Ammon's horn (tissue), 1 donor: ENCODE data around the gene HNRNPF.
"Not testable (repeated sequence)": the region's sequence is repeated elsewhere in the genome, so short reads cannot be mapped to it uniquely, and the experiment has no call there.

Source experiments
- DNase-seq: peaks from one replicate; pipeline ENCODE4 v3.0.0-alpha.2; 2016; ENCODE audit warnings: low spot score

The HNRNPF gene

GRCh38 chr10:43396061-43396927, 12.7 kb downstream of the HNRNPF start:
- DNase-seq = peak; percentile 74

DNA sequence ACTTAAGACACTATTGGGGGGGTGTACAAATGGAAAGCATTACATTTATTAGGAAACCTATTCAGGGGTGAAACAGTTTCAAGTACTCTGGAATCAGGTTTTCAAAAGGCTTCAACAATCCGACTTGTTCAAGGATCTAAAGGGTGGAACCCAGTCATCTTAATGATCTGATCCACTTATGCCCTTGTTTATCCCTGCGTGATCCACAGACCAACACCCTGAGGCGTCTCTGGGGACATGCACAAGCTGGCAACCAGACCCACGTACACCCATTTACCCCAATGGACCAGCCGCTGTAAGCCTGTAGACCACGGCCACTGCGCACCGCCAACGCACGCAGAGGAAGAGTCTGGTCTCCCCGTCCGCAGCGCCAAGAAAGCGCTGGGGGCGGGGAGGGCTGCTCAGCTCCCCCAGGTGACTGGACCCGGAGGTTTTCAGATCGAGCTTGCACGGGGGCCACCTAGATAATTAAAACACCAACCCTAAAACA, 13.4 kb downstream of the HNRNPF start:
- no peak for DNase-seq

DNA sequence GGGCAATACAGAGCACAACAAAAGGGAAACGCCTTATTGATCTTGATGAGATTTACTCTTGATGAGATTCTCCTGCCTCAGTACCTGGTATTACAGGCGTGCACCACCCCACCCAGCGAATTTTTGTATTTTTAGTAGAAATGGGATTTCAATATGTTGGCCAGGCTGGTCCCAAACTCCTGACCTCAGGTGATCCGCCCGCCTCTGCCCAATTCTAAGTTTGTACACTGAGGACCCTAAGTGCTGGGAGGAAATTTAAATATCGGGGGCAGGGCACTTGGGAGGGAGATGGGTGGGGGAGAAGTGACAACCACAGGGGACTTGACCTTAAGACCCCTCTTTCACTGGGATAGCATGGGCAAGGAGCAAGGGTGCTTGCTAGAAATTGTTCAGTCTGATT, 14.1 kb downstream of the HNRNPF start:
- no peak for DNase-seq

- DNase-seq = no peak
These were observed 15.2 kb downstream of the HNRNPF start for GRCh38 chr10:43393606-43394360.

- not testable (repeated sequence) for DNase-seq
These were observed 15.8 kb downstream of the HNRNPF start for GRCh38 chr10:43393186-43393585.

DNA sequence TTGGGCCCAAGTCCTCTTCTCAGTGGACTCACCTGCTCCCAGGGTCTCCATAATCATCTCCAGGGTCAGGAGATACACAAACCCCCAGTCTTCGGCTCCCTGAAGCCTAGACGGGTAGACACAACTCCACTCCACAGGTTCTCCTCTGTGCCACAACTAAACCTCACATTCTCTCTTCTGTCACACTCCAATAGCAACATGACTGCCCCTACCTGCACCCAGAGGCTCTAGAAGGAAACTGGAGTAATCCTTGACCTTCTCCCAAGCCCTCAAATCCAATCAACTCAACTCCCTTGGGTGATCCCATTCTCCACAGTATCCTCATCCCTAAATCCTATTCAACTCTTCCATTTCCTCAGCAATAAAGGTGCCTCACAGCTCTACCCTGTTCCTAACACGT, 16.2 kb downstream of the HNRNPF start:
- DNase-seq = no peak

DNA sequence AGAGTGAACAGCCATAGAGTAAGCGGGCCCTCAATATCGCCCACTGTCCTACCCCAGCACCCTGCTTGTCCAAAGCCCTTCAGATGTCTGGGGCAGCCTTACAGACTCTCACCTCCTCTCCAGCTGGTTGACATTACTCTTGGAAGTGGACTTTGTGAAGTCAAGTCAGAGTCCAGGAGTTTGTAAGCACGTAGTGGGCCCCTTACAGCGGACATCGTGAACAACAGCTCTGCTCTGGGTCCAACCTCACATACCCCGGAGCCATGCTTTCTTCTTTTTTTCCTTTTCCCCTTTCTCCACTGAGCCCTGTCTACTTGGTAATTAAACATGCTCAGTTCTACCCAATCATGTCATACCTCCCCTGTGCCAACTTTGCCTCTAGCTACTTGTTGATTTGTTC, 17.5 kb downstream of the HNRNPF start:
- no peak for DNase-seq

DNA sequence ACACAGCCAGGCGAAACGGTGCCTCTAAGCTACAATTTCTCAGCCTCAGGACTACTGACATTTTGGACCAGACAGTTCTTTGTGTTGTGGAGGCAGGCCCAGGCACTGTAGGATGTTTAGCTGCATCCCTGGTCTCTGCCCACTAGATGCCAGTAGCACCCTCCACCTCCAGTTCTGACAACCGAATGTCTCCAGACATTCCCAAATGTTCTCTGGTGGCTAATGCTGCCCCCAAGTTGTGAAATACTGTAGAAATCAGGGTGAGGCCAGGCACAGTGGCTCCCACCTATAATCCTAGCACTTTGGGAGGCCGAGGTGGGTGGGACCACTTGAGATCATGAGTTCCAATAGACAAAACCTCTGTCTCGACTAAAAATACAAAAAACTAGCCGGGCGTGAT, 18.2 kb downstream of the HNRNPF start:
- DNase-seq = peak; percentile 87

DNA sequence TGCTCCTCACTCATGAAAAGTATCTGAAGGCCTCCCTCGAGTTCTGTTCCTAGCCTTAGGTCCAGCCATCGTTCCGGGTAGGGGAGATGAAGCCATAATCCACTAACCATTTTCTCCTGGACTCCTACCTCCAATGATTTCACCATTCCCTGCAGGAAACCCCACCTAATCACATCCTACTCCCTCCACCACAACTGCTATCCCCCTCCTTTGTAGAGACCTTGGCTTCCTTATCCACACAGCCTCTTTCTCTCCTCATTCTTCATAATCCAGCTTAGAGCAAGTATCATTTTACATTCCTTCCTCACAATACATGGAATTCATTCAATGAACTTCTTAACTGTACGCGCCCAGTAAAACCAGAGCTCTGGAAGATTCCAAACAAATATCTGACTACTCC, 18.7 kb downstream of the HNRNPF start:
- no peak for DNase-seq

DNA sequence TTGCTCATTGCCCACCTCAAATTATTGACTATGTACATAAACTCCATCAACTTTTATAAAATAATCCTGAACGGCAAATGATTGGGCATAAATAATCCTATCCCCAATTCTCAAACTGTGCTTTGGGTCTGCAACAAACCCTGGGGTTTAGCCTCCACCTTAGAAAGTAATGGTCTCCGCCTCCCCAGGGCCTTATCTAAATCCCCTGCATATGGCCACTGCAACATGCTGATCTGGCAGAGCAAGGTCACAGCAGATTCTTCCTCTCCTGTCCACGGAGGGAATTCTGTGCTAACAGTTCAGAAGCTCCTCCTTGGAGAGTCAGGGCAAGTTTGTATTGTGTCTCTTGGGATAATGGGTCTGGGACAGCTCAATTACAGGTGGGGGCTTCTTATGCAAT, 19.1 kb downstream of the HNRNPF start:
- DNase-seq = no peak

GRCh38 chr10:43387678-43388032, 21.3 kb downstream of the HNRNPF start:
- no peak for DNase-seq

DNA sequence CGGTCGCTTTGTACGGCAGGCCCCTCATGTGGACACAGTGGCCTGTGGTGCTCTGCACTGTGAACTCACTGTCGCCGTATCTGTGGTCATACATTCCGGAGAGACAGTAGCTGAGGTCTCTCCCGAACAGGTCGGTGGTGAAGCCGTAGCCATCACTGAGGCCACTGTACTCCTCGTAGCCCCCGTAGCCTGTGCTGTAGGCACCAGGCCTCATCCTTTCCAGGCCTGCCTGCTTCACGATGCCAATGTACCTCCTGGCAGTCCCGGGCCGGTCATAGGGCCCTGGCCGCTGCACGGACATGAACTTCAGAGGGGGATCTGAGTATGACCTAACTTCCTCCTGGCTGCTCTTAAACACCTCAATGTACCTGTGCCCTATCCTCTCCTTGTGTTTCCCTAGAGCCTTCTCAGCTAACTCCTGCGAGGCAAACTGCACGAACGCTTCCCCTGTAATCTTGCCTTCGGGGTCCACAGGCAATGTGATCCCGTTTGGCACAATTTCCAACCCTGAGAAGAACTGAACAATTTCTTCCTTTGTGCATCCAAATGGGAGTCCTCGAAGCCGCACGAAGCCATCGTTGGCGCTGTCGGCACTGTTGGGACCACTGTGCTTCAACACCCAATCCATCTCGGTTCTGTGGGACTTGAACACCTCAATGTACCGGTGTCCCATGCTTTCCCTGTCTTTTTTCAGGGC, 21.9 kb downstream of the HNRNPF start:
- no peak for DNase-seq

- DNase-seq = no peak
These were observed 22.4 kb downstream of the HNRNPF start for GRCh38 chr10:43386549-43386948.

- no peak for DNase-seq
These were observed 23.5 kb downstream of the HNRNPF start for GRCh38 chr10:43385412-43386004.

DNA sequence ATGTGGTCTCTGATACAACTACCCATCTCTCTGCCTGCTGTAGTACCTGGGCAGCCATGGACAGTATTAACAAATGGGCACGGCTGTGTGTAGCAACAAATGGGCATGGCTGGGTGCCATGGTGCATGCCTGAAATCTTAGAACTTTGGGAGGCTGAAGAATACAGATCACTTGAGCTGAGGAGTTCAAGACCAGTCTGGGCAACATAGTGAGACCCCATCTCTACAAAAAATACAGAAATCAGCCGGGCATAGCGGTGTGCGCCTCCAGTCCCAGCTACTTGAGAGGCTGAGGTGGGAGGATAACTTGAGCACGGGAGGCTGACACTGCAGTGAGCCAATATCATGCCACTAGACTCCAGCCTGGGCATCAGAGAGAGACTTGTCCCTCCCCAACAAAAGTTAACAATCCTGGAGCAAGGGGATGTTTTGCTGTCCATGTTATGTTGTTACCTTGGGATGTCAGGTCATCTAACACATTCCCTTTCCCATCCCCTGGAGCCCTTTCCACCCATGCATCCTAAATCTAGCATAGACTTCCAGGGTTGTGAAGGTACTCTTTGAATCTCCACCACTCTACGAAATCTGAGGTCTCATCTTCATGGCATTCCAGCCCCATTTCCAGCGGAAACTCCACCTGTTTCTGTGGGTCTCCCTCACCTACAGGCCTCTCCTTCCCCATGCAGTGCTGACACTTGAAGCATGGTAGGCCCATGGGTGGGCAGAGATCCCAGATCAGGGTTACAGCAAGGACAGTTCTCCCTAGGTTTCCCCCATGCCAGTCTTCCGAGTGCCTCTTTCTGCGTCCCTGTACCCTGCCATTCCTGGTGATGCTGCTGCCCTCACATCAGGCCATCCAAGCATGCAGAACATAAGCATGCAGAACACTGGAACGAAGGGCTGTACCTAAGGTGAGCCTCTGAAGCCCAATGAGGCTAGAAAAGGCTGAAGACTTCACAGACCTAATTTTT, 24.4 kb downstream of the HNRNPF start:
- no peak for DNase-seq

GRCh38 chr10:43383204-43383971, 25.6 kb downstream of the HNRNPF start:
- DNase-seq = no peak

DNA sequence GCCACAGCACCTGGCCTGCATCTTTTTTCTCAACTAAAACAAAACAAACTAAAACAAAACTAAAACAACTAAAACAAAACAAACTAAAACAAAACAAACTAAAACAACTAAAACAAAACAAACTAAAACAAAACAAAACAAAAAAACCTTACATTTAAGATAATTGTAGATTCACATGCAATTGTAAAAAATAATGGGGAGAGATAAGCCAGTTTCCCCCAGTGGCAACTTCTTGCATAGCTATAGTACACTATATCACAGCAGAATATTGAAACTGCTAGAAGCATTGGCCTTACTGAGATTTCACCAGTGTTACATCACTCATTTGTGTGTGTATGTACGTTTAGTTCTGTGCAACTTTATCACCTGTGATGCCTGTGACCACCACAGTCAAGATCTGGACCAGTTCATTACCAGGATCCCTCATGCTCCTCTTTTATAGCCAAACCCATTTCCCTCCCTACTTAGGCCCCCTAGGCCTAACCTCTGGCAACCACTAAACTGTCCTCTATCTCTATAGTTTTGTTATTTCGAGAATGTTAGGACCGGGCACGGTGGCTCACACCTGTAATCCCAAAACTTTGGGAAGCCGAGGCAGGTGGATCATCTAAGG, 28.3 kb downstream of the HNRNPF start:
- no peak for DNase-seq

DNA sequence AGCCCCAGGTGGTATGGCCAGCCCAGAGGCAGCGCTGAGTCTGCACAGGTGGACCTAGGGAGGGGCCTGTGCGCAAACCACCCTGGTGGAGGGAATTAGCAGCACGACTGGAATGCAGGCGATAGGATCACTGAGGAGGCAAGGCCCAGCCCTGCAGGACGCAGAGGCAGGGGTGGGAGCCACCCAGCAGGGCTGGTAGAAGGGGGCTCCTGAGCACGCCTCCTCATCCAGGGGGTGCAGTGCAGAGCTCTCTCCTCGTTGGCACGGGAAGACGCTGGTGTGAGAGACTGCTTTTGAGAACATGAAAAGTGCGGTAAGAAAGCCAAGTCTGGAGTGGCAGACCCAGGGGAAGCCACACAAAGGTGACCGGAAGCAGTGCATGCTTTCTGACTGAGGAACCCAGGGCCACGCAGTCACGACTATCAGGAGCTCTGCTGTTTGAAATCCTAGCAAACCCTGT, 31.5 kb downstream of the HNRNPF start:
- DNase-seq = no peak

- DNase-seq = no peak
These were observed 32.1 kb downstream of the HNRNPF start for GRCh38 chr10:43376828-43377423.
